IMR-90 (cell line): Measurements from ENCODE around the gene RFX2. TPM values are rescaled to one million over a fixed set of nuclear protein-coding genes. Genes with fewer than 3 reads are reported as not detected.

Experiments
- ATAC-seq: fragments of 200-7000 bp; cut with Tn5 transposase; 2 replicates; pipeline ENCODE4 v1.9.1; 2020; ENCODE audit warnings: low read depth, mild to moderate bottlenecking, moderate library complexity
- BruUV-seq: library from RNA; stranded (reverse); fragments of 400-500 nt; replicated peaks from 2 replicates; lab custom pipeline; 2021; lab: Mats Ljungman, UMichigan
- CTCF ChIA-PET: fragments of 300-600 bp; formaldehyde crosslinking; extraction: SDS; loops from one replicate; lab custom pipeline; 2021; ENCODE audit warnings: antibody characterized with exemption; lab: Yijun Ruan, JAX
- POLR2A ChIA-PET: fragments of 300-600 bp; sonication (Branson Sonifier 250); formaldehyde crosslinking; loops from one replicate; lab custom pipeline; 2022; ENCODE audit warnings: antibody characterized with exemption; ENCODE audit not compliant: unreplicated experiment; lab: Charles Lee
- DNase-seq: peaks from one replicate; pipeline ENCODE4 v3.0.0; 2013
- H2AFZ ChIP-seq: replicated peaks from 2 replicates; pipeline ENCODE3; 2013; ENCODE audit warnings: low read length, mild to moderate bottlenecking; ENCODE audit not compliant: poor library complexity
- H2AK5ac ChIP-seq: 2 replicates; pipeline ENCODE4 v1.6.1; 2013; ENCODE audit warnings: low read depth, low read length, inconsistent platforms
- H2AK9ac ChIP-seq: replicated peaks from 2 replicates; pipeline ENCODE3; 2013; ENCODE audit warnings: mild to moderate bottlenecking, low read depth, low read length, moderate library complexity; ENCODE audit not compliant: poor library complexity
- H2BK120ac ChIP-seq: 2 replicates; pipeline ENCODE4 v1.6.1; 2013; ENCODE audit warnings: low read depth, low read length, inconsistent platforms
- H2BK15ac ChIP-seq: 3 replicates; pipeline ENCODE4 v1.6.1; 2013; ENCODE audit warnings: low read depth, low read length, inconsistent platforms
- H2BK20ac ChIP-seq: 2 replicates; pipeline ENCODE4 v1.6.1; 2013; ENCODE audit warnings: low read depth, mild to moderate bottlenecking, inconsistent platforms, low read length, moderate library complexity
- H2BK5ac ChIP-seq: 2 replicates; pipeline ENCODE4 v1.6.1; 2013; ENCODE audit warnings: mild to moderate bottlenecking, low read depth, low read length, inconsistent platforms; ENCODE audit not compliant: poor library complexity, severe bottlenecking
- H3K14ac ChIP-seq: replicated peaks from 2 replicates; pipeline ENCODE4 v1.6.1; 2013; ENCODE audit warnings: low read depth, low read length, inconsistent platforms
- H3K18ac ChIP-seq: 2 replicates; pipeline ENCODE4 v1.6.1; 2013; ENCODE audit warnings: low read depth, low read length, control low read depth
- H3K23ac ChIP-seq: 2 replicates; pipeline ENCODE4 v1.6.1; 2013; ENCODE audit warnings: low read depth, low read length, inconsistent platforms
- H3K27ac ChIP-seq: 2 replicates; pipeline ENCODE4 v1.5.1; 2013; ENCODE audit warnings: mild to moderate bottlenecking, control low read depth, low read length; ENCODE audit not compliant: insufficient read depth
- H3K27me3 ChIP-seq: 2 replicates; pipeline ENCODE4 v1.6.1; 2013; ENCODE audit warnings: low read length; ENCODE audit not compliant: control insufficient read depth, insufficient read depth
- H3K36me3 ChIP-seq: 2 replicates; pipeline ENCODE4 v1.6.1; 2013; ENCODE audit warnings: low read length, mixed read lengths; ENCODE audit not compliant: control insufficient read depth, insufficient read depth
- H3K4ac ChIP-seq: 2 replicates; pipeline ENCODE4 v1.6.1; 2013; ENCODE audit warnings: low read depth, low read length, inconsistent platforms
- H3K4me1 ChIP-seq: 2 replicates; pipeline ENCODE4 v1.6.1; 2013; ENCODE audit warnings: low read length, mixed read lengths; ENCODE audit not compliant: control insufficient read depth, insufficient read depth
- H3K4me2 ChIP-seq: 2 replicates; pipeline ENCODE4 v1.6.1; 2013; ENCODE audit warnings: low read depth, mild to moderate bottlenecking, control low read depth, low read length, moderate library complexity
- H3K4me3 ChIP-seq: 2 replicates; pipeline ENCODE4 v1.5.1; 2013; ENCODE audit warnings: low read depth, mild to moderate bottlenecking, control low read depth, low read length, moderate library complexity; ENCODE audit not compliant: insufficient read depth
- H3K56ac ChIP-seq: 2 replicates; pipeline ENCODE4 v1.6.1; 2013; ENCODE audit warnings: low read length, inconsistent platforms; ENCODE audit not compliant: insufficient read depth; ENCODE audit errors: extremely low read depth
- H3K79me1 ChIP-seq, 2 experiments: 2 replicates each; pipeline ENCODE4 v1.6.1; 2013; ENCODE audit warnings: low read length in 2 of 2, inconsistent platforms in 1 of 2, low read depth in 1 of 2
- H3K9ac ChIP-seq: 2 replicates; pipeline ENCODE4 v1.6.1; 2013; ENCODE audit warnings: low read depth, low read length, control low read depth
- H3K9me1 ChIP-seq: 2 replicates; pipeline ENCODE4 v1.6.1; 2013; ENCODE audit warnings: low read length, inconsistent platforms; ENCODE audit not compliant: insufficient read depth
- H3K9me3 ChIP-seq: 2 replicates; pipeline ENCODE4 v1.6.1; 2013; ENCODE audit warnings: low read length; ENCODE audit not compliant: control insufficient read depth, insufficient read depth
- H4K20me1 ChIP-seq: 2 replicates; pipeline ENCODE4 v1.6.1; 2013; ENCODE audit warnings: low read length, inconsistent platforms; ENCODE audit not compliant: insufficient read depth
- H4K5ac ChIP-seq: 2 replicates; pipeline ENCODE4 v1.6.1; 2013; ENCODE audit warnings: mild to moderate bottlenecking, low read depth, low read length, control low read depth
- H4K8ac ChIP-seq, 2 experiments: 2 replicates each; pipeline ENCODE4 v1.6.1; 2013; ENCODE audit warnings: low read depth in 2 of 2, low read length in 2 of 2, control low read depth in 1 of 2, inconsistent platforms in 1 of 2
- H4K91ac ChIP-seq: 2 replicates; pipeline ENCODE4 v1.6.1; 2013; ENCODE audit warnings: low read depth, low read length, inconsistent platforms; ENCODE audit not compliant: insufficient read depth
- BHLHE40 ChIP-seq: fragments of 150-350 bp; IDR thresholded peaks from 2 replicates; pipeline ENCODE4 v1.6.1; 2016; ENCODE audit warnings: mild to moderate bottlenecking, low read depth, low read length
- FOS ChIP-seq: fragments of 150-350 bp; IDR thresholded peaks from 2 replicates; pipeline ENCODE4 v1.6.1; 2016; ENCODE audit warnings: low read depth, low read length
- MAZ ChIP-seq: IDR thresholded peaks from 2 replicates; pipeline ENCODE4 v1.6.1; 2012; ENCODE audit warnings: low read depth, mild to moderate bottlenecking, low read length, improper control_type of control experiment, moderate library complexity, borderline replicate concordance
- MXI1 ChIP-seq: IDR thresholded peaks from 2 replicates; pipeline ENCODE4 v1.6.1; 2012; ENCODE audit warnings: low read depth, mild to moderate bottlenecking, low read length, moderate library complexity, borderline replicate concordance
- NFE2L2 ChIP-seq: fragments of 150-350 bp; IDR thresholded peaks from 2 replicates; pipeline ENCODE4 v1.6.1; 2016; ENCODE audit warnings: low read depth, mild to moderate bottlenecking, low read length
- POLR2A ChIP-seq: IDR thresholded peaks from 2 replicates; pipeline ENCODE4 v1.6.1; 2012; ENCODE audit warnings: mild to moderate bottlenecking, low read depth, low read length
- RAD21 ChIP-seq: IDR thresholded peaks from 2 replicates; pipeline ENCODE4 v1.6.1; 2012; ENCODE audit warnings: low read length, improper control_type of control experiment
- SMC3 ChIP-seq: fragments of 150-350 bp; IDR thresholded peaks from 2 replicates; pipeline ENCODE4 v1.6.1; 2016; ENCODE audit warnings: low read depth, mild to moderate bottlenecking, antibody characterized with exemption, low read length, moderate library complexity
- whole genome bisulfite sequencing, 2 experiments: methylation state at CpG; one replicate each; pipeline versions ENCODE4 v1.1.5 to v1.1.7; 2013; ENCODE audit warnings: missing lambda C conversion rate in 2 of 2; ENCODE audit not compliant: insufficient read length in 1 of 2; ENCODE audit errors: extremely low coverage in 2 of 2; 5-methylcytosine and 5-hydroxymethylcytosine counted together
- dilution Hi-C: fragments of 300-500 bp; cut with HindIII; formaldehyde crosslinking; loops from one replicate; pipeline ENCODE4 v1.14.3; 2018; ENCODE audit warnings: low sequenced_read_pairs; ENCODE audit not compliant: unreplicated experiment
- in situ Hi-C: fragments of 300-500 bp; cut with MboI; formaldehyde crosslinking; loops from 3 replicates; pipeline ENCODE4 v1.14.3; 2019; ENCODE audit warnings: low sequenced_read_pairs, inconsistent platforms, mixed read lengths
- intact Hi-C: fragments of 100-400 bp; cut with micrococcal nuclease; formaldehyde crosslinking; loops from 2 replicates; pipeline ENCODE4 v1.10.0; 2022
- polyA plus RNA-seq, 3 experiments: library from polyadenylated mRNA; depleted of rRNA; stranded (reverse); fragments of >200 nt; gene quantifications; 2 replicates each; pipeline ENCODE4 v1.2.3, GENCODE V29; 2012; ENCODE audit warnings: low replicate concordance in 1 of 3
- total RNA-seq: library from RNA; depleted of rRNA; stranded (reverse); fragments of >200 nt; gene quantifications from 2 replicates; pipeline ENCODE4 v1.2.3, GENCODE V29; 2012
- TF ChIP-seq, protein P1 (sequence below): fragments of 150-350 bp; IDR thresholded peaks from 2 replicates; pipeline ENCODE4 v1.6.1; 2017; ENCODE audit warnings: mild to moderate bottlenecking, antibody characterized with exemption, low read length, low read depth

RFX2 gene
- total and polyA plus RNA-seq, 2 of the 4 experiments (the other 2 are of a cell fraction), result 2.2 to 4.9 TPM

DNA sequence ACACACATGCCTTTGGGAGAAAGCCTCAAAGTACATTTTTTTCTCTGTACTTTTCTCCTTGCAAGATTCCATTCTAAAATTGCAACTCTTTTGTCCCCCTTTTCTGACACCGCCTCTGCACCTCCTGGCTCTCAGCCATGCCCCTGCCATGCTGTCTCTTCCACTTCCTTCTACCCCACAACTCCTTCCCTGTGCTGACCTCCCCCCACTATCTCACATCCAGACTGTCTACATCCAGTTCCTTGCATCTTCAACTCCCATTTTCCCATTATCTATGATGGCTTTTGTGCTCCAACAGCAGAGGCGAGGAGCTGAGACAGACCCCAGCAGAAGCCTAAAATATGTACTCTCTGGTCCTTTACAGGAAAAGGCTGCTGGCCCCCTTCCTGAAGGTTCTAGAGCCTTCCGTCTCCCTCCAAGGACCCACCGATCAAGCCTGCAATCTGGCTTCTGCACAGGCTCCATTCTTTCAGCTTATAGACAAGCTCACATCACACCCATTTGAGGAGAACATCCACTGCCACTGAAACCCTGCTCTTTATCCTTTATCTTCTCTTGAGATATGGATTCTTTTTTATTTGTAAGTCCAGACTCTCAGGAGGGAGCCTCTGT is 50.2 kb downstream of the RFX2 start:
- H3K27me3 ChIP-seq, result no peaks in the 10 kb centered on the region
- no peaks in the 10 kb centered on the region for H4K20me1 ChIP-seq
- 0 out of 2 replicates have a peak overlapping the region, but pooled peaks have one; percentile 19 for H3K4ac ChIP-seq
- H4K5ac ChIP-seq, result no peak overlapping the region
- peaks cover 22% of the 10 kb centered on the region for H3K4me1 ChIP-seq
- H3K9me1 ChIP-seq, result peaks cover 16% of the 10 kb centered on the region
- H3K36me3 ChIP-seq, result no peaks in the 10 kb centered on the region
- H3K18ac ChIP-seq, result no peak overlapping the region
- DNase-seq (no peak), ATAC-seq (no peak)
- in situ Hi-C loops, result loop anchor here (5.0 kb wide), 1 partner anchor 57 kb away; no protein-coding TSS in a partner anchor
- H2BK5ac ChIP-seq, result no peak overlapping the region
- no peak overlapping the region for H3K56ac ChIP-seq
- H2AFZ ChIP-seq, result no peak overlapping the region
- H3K4me2 ChIP-seq, result no peak overlapping the region
- no peak overlapping the region for H3K27ac ChIP-seq
- ChIA-PET CTCF (no interaction called here), POLR2A (no interaction called here)
- H2AK5ac ChIP-seq, result no peak overlapping the region
- no peak overlapping the region for H2BK15ac ChIP-seq
- H3K23ac ChIP-seq, result no peak overlapping the region
- peak overlapping the region; percentile 17; the same call in 1 of the 2 replicates for H2BK120ac ChIP-seq
- no peaks in the 10 kb centered on the region for H3K9me3 ChIP-seq
- H2BK20ac ChIP-seq, result no peak overlapping the region
- intact Hi-C loops, result no loop called here
- BruUV-seq, result no TSS peak
- H2AK9ac ChIP-seq, result no peak overlapping the region
- peaks cover 0 to 23% of the 10 kb centered on the region in 2 experiments; a peak in 3 of 4 replicates for H3K79me1 ChIP-seq
- TF ChIP-seq MXI1, result no peak
- TF ChIP-seq SMC3, result no peak
- TF ChIP-seq NFE2L2, result no peak
- TF ChIP-seq FOS, result no peak
- no peak for TF ChIP-seq MAZ
- TF ChIP-seq POLR2A, result no peak
- TF ChIP-seq, protein P1, sequence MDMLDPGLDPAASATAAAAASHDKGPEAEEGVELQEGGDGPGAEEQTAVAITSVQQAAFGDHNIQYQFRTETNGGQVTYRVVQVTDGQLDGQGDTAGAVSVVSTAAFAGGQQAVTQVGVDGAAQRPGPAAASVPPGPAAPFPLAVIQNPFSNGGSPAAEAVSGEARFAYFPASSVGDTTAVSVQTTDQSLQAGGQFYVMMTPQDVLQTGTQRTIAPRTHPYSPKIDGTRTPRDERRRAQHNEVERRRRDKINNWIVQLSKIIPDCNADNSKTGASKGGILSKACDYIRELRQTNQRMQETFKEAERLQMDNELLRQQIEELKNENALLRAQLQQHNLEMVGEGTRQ, result no peak
- TF ChIP-seq BHLHE40, result no peak
- TF ChIP-seq RAD21, result no peak
- WGBS, 2 experiments, result 100% methylated on average over 1 of the region's 4 CpGs; no CpG with 5 or more reads in 1 of the 2 experiments
- dilution Hi-C loops, result no loop called here
- H4K8ac ChIP-seq, result no peak overlapping the region
- H4K91ac ChIP-seq, result no peak overlapping the region; the same call in 1 of the 2 replicates
- H3K4me3 ChIP-seq, result no peak overlapping the region
- no peak overlapping the region for H3K9ac ChIP-seq
- no peak overlapping the region for H3K14ac ChIP-seq
